GM12875 (cell line): ENCODE results near the gene SSH2.

Experiments used
- H3K4me3 ChIP-seq: one replicate; pipeline ENCODE4 v1.5.1; 2011; ENCODE audit warnings: low read depth, low read length, control low read depth
- TF ChIP-seq, protein P1 (sequence below): IDR thresholded peaks from 2 replicates; pipeline ENCODE4 v1.5.1; 2011; ENCODE audit warnings: low read depth, mild to moderate bottlenecking, control low read depth, inconsistent platforms, low read length, moderate library complexity, borderline replicate concordance; ENCODE audit not compliant: insufficient read depth

Gene SSH2

DNA sequence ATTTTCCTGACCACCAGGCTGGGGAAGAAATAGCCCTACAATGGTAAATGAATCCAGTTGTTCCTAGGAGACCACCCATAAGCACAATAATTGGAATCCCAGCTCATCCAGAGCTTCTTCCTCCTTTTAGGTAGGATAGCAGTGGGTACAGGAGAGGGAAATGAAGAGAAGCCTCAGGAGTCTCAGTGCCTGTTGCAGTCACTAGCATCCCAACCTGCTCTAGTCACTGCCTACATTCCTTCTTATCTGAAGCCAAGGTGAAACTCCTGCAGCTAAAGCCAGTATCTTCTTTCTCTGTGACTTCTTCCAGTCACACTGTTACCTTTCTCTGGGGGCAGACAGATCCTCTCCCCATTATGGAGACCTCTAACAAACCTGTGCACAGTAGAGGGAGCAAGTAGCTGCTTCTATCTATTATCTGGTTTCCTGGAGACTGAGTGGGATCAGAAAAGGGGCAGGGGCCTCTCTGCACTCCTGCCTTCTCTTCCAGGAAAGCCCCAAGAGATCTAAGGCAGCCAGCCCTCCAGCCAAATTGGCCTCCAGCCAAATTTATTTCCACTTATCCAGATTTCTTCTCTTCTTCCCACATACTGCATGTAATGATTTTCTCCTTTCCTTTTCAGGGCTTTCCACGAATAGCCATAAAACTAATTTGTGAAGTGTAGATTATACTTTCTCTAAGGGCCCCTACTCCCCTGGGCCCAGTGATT, 85.5 kb downstream of the SSH2 start:
- TF ChIP-seq, protein P1, sequence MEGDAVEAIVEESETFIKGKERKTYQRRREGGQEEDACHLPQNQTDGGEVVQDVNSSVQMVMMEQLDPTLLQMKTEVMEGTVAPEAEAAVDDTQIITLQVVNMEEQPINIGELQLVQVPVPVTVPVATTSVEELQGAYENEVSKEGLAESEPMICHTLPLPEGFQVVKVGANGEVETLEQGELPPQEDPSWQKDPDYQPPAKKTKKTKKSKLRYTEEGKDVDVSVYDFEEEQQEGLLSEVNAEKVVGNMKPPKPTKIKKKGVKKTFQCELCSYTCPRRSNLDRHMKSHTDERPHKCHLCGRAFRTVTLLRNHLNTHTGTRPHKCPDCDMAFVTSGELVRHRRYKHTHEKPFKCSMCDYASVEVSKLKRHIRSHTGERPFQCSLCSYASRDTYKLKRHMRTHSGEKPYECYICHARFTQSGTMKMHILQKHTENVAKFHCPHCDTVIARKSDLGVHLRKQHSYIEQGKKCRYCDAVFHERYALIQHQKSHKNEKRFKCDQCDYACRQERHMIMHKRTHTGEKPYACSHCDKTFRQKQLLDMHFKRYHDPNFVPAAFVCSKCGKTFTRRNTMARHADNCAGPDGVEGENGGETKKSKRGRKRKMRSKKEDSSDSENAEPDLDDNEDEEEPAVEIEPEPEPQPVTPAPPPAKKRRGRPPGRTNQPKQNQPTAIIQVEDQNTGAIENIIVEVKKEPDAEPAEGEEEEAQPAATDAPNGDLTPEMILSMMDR, result no peak

DNA sequence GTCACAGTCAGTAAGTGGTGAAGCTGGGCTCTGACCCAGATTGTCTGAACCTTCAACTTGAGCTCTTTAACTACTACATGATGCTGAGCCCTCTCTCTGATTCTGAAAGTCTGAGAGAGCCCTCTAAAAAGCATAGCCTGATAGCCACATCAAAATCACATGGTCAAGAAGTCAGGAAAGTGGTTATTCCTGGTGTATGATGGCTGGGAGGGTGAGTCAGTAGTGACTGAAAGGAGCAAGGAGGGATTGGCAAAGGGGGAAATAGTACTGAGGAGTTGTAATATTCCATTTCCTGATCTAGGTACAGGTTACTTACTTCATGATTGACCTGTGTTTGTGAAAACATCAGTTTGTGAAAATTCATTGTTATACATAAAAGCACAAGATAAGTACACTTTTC, 89.1 kb downstream of the SSH2 start:
- H3K4me3 ChIP-seq, result no peak overlapping the region
- TF ChIP-seq, protein P1, result no peak

More for the DNA sequence above, 85.5 kb downstream of the SSH2 start:
- no peak overlapping the region for H3K4me3 ChIP-seq

DNA sequence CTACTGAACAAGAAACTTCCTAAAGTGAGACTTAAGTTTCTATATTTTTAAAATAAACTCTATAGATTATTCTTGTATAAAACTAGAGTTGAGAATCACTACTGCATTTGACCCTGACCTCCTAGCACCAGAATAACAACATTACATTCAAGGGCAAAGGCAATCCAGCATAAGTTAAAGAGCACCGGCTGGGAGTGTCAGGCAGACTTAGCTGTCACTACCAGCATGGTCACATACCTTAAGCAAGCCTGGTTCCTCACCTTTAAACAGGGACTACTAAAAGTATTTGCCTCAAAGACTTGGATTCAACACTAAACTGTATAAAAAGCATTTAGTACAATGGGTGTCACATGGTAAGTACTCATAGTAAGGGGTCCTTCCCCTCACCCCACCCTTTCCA, 90.4 kb downstream of the SSH2 start:
- TF ChIP-seq, protein P1, result no peak
- no peak overlapping the region for H3K4me3 ChIP-seq

DNA sequence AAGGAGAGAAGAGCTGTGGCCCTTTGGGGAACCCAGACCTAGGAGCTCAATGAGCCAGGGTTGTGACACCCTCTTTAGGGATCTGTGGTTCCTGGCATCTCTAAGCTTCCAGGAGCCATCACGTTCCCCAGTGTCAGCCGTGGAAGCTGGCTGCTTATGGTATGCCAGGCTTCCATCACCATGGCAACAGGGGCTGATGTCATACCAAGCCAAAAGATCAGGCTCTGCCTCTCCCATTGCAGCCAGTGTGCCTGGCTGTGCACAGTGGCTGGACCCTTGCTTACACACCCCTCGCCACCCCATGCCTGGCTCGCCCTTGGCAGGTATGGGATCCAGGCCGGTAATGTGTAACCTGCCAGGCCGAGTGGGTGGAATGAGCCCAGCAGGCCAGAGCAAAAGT, 91.1 kb downstream of the SSH2 start:
- no peak overlapping the region for H3K4me3 ChIP-seq
- TF ChIP-seq, protein P1, result no peak

DNA sequence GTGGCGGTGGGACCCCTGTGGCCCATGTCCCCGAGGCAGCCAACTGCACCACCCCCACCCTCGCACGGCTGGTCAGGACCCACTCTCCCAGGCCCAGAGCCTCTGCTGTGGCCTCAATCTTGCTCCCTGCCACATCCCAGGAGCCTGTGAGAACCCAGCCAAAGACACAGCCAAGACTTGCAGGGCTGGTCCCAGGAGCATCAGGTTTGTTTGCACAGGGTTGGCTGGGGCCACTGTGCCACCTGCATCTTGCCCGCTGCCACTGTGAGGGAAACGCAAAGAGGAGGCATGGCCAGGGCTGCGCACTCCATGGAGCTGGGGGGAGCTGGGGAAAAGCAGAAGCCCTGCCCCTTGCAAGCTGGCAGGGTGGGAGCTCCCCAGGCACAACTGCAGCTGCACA, 92.5 kb downstream of the SSH2 start:
- no peak overlapping the region for H3K4me3 ChIP-seq
- TF ChIP-seq, protein P1, result no peak

DNA sequence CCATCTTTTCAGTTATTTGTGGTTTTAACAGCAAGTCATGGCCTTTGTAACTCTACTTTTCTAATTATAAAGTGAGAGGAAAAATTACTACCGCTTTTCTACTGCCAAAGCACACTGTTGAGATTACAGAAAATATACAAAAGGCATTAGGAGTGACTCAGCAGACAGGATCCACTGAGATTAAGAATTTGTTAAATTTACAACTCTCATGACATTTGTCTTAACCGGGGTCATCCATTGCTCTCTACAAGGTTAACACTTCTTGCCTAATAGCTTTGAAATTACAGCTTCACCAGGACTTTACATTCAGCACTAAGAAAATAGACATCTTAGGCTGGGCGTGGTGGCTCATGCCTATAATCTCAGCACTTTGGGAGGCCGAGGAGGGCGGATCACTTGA, 93.4 kb downstream of the SSH2 start:
- no peak overlapping the region for H3K4me3 ChIP-seq
- TF ChIP-seq, protein P1, result no peak
